ENCODE results near the gene MISP3. TPM values are rescaled to one million over a fixed set of nuclear protein-coding genes. Genes with fewer than 3 reads are reported as not detected.

Gene MISP3
- total RNA-seq, 1 donor from 2014 or later, result 0.79 TPM

GRCh38 chr19:14115756-14116155, 43.2 kb downstream of the MISP3 start:
- peaks cover 57% of the 10 kb centered on the region for H3K79me2 ChIP-seq (ENCODE audit: insufficient read depth, low read length)
- no peaks in the 10 kb centered on the region for H3K27me3 ChIP-seq (ENCODE audit: insufficient read depth, low read length)
- H2AFZ ChIP-seq (ENCODE audit: low read depth, low read length), result no peak overlapping the region
- no peaks in the 10 kb centered on the region for H3K9me3 Mint-ChIP-seq (ENCODE audit: unreplicated experiment)
- FAIRE-seq (no peak), DNase-seq (ENCODE audit: low read depth) (no peak)
- H4K20me1 ChIP-seq (ENCODE audit: insufficient read depth, low read length), result peaks cover 44% of the 10 kb centered on the region
- peak overlapping the region; percentile 100 for H3K4me2 ChIP-seq (ENCODE audit: low read length)
- no peaks in the 10 kb centered on the region for H3K27me3 Mint-ChIP-seq (ENCODE audit: low read depth, unreplicated experiment)
- no peaks in the 10 kb centered on the region for H3K36me3 Mint-ChIP-seq (ENCODE audit: low read depth, unreplicated experiment)
- H3K4me1 Mint-ChIP-seq (ENCODE audit: low read depth, unreplicated experiment), result peaks cover 21% of the 10 kb centered on the region
- H3K4me3 ChIP-seq (ENCODE audit: insufficient read depth, low read depth, low read length), result peak overlapping the region; percentile 90
- H3K9ac ChIP-seq (ENCODE audit: low read length), result no peak overlapping the region
- no peak overlapping the region for H3K27ac ChIP-seq (ENCODE audit: low read depth, low read length)
- peaks cover 33% of the 10 kb centered on the region for H3K4me1 ChIP-seq (ENCODE audit: insufficient read depth, low read length)
- H3K4me3 Mint-ChIP-seq (ENCODE audit: unreplicated experiment), result peak overlapping the region; percentile 95
- H3K9me3 ChIP-seq (ENCODE audit: insufficient read depth, low read depth, low read length), result no peaks in the 10 kb centered on the region
- H3K27ac Mint-ChIP-seq (ENCODE audit: unreplicated experiment), result no peak overlapping the region
- no peaks in the 10 kb centered on the region for H3K36me3 ChIP-seq (ENCODE audit: insufficient read depth, low read length)
- TF ChIP-seq CTCF (IDR thresholded peaks at IDR 0.05; ENCODE audit: insufficient read depth, low read depth, low read length), result no peak
- TF ChIP-seq EZH2 (IDR thresholded peaks at IDR 0.05; ENCODE audit: insufficient read depth, low read length), result no peak

GRCh38 chr19:14116525-14116917, 43.9 kb downstream of the MISP3 start:
- Histone ChIP-seq H3K79me2 (ENCODE audit: insufficient read depth, low read length) (peaks cover 54% of the 10 kb centered on the region), H3K4me3 (ENCODE audit: insufficient read depth, low read depth, low read length) (peak overlapping the region; percentile 90), H3K4me2 (ENCODE audit: low read length) (peak overlapping the region; percentile 100), H3K9ac (ENCODE audit: low read length) (peak overlapping the region; percentile 85), H2AFZ (ENCODE audit: low read depth, low read length) (peak overlapping the region; percentile 52), H3K27ac (ENCODE audit: low read depth, low read length) (no peak overlapping the region), H3K36me3 (ENCODE audit: insufficient read depth, low read length) (no peaks in the 10 kb centered on the region), H3K4me1 (ENCODE audit: insufficient read depth, low read length) (peaks cover 33% of the 10 kb centered on the region), H3K9me3 (ENCODE audit: insufficient read depth, low read depth, low read length) (no peaks in the 10 kb centered on the region), H4K20me1 (ENCODE audit: insufficient read depth, low read length) (peaks cover 42% of the 10 kb centered on the region), H3K27me3 (ENCODE audit: insufficient read depth, low read length) (no peaks in the 10 kb centered on the region)
- Mint-ChIP-seq H3K27ac (ENCODE audit: unreplicated experiment) (peak overlapping the region; percentile 43), H3K4me3 (ENCODE audit: unreplicated experiment) (peak overlapping the region; percentile 95), H3K9me3 (ENCODE audit: unreplicated experiment) (no peaks in the 10 kb centered on the region), H3K4me1 (ENCODE audit: low read depth, unreplicated experiment) (peaks cover 21% of the 10 kb centered on the region), H3K36me3 (ENCODE audit: low read depth, unreplicated experiment) (no peaks in the 10 kb centered on the region), H3K27me3 (ENCODE audit: low read depth, unreplicated experiment) (no peaks in the 10 kb centered on the region)
- FAIRE-seq, result no peak
- TF ChIP-seq CTCF (IDR thresholded peaks at IDR 0.05; ENCODE audit: insufficient read depth, low read depth, low read length) (no peak), EZH2 (IDR thresholded peaks at IDR 0.05; ENCODE audit: insufficient read depth, low read length) (no peak)
- DNase-seq (ENCODE audit: low read depth), result no peak

- DNase-seq (ENCODE audit: low read depth) (no peak), FAIRE-seq (no peak)
- H3K27ac ChIP-seq (ENCODE audit: low read depth, low read length), result peak overlapping the region; percentile 26
- no peaks in the 10 kb centered on the region for H3K27me3 ChIP-seq (ENCODE audit: insufficient read depth, low read length)
- H4K20me1 ChIP-seq (ENCODE audit: insufficient read depth, low read length), result peaks cover 42% of the 10 kb centered on the region
- Mint-ChIP-seq H3K36me3 (ENCODE audit: low read depth, unreplicated experiment) (no peaks in the 10 kb centered on the region), H3K4me1 (ENCODE audit: low read depth, unreplicated experiment) (peaks cover 21% of the 10 kb centered on the region), H3K4me3 (ENCODE audit: unreplicated experiment) (peak overlapping the region; percentile 95), H3K27me3 (ENCODE audit: low read depth, unreplicated experiment) (no peaks in the 10 kb centered on the region), H3K27ac (ENCODE audit: unreplicated experiment) (peak overlapping the region; percentile 43), H3K9me3 (ENCODE audit: unreplicated experiment) (no peaks in the 10 kb centered on the region)
- TF ChIP-seq EZH2 (IDR thresholded peaks at IDR 0.05; ENCODE audit: insufficient read depth, low read length) (no peak), CTCF (IDR thresholded peaks at IDR 0.05; ENCODE audit: insufficient read depth, low read depth, low read length) (no peak)
- H3K9ac ChIP-seq (ENCODE audit: low read length), result peak overlapping the region; percentile 85
- H3K4me1 ChIP-seq (ENCODE audit: insufficient read depth, low read length), result peaks cover 33% of the 10 kb centered on the region
- peaks cover 51% of the 10 kb centered on the region for H3K79me2 ChIP-seq (ENCODE audit: insufficient read depth, low read length)
- H3K9me3 ChIP-seq (ENCODE audit: insufficient read depth, low read depth, low read length), result no peaks in the 10 kb centered on the region
- H3K36me3 ChIP-seq (ENCODE audit: insufficient read depth, low read length), result no peaks in the 10 kb centered on the region
- peak overlapping the region; percentile 90 for H3K4me3 ChIP-seq (ENCODE audit: insufficient read depth, low read depth, low read length)
- H3K4me2 ChIP-seq (ENCODE audit: low read length), result peak overlapping the region; percentile 100
- H2AFZ ChIP-seq (ENCODE audit: low read depth, low read length), result peak overlapping the region; percentile 52
These were observed 44.5 kb downstream of the MISP3 start for GRCh38 chr19:14116918-14117578.
